A549 (cell line): ENCODE results near the gene GIT2. TPM values are rescaled to one million over a fixed set of nuclear protein-coding genes. Genes with fewer than 3 reads are reported as not detected.

Experiments used
- ATAC-seq, 2 experiments: fragments of 200-7000 bp in 1 of 2; fragments of >200 bp in 1 of 2; cut with Nextera tagmentation in 1 of 2; cut with Tn5 transposase in 1 of 2; 3 replicates each; pipeline versions ENCODE4 v1.8.0 to v1.9.1; 2018 to 2020; ENCODE audit warnings: mild to moderate bottlenecking in 1 of 2, moderate library complexity in 1 of 2
- CTCF ChIA-PET: fragments of 300-600 bp; sonication (Branson Sonifier 250); formaldehyde crosslinking; extraction: SDS; loops from one replicate; lab custom pipeline; 2021; ENCODE audit warnings: antibody characterized with exemption, inconsistent platforms; lab: Yijun Ruan, JAX
- POLR2A ChIA-PET: fragments of 350-600 bp; formaldehyde crosslinking; extraction: SDS; loops from one replicate; lab custom pipeline; 2021; ENCODE audit warnings: antibody characterized with exemption, inconsistent platforms; lab: Yijun Ruan, JAX
- DNase-seq, 2 experiments: peaks; one replicate each; pipeline versions ENCODE4 v3.0.0 to v3.0.0-alpha.2; 2011 to 2016; ENCODE audit warnings: low read depth in 1 of 2, low spot score in 1 of 2
- FAIRE-seq: peaks from 2 replicates; lab custom pipeline; 2011; peaks lifted over from hg19 to GRCh38; lab: Jason Lieb, UNC
- H3K27ac ChIP-seq, 2 experiments: fragments of >200 bp; sonication (Bioruptor Twin); formaldehyde crosslinking; 3 replicates each; pipeline ENCODE4 v1.5.1; 2016 to 2017
- H3K4me1 ChIP-seq: fragments of >200 bp; sonication (Bioruptor Twin); formaldehyde crosslinking; 3 replicates; pipeline ENCODE4 v1.6.1; 2016
- H3K4me2 ChIP-seq: fragments of >200 bp; sonication (Bioruptor Twin); formaldehyde crosslinking; 3 replicates; pipeline ENCODE4 v1.6.1; 2016
- H3K4me3 ChIP-seq: fragments of >200 bp; sonication (Bioruptor Twin); formaldehyde crosslinking; 3 replicates; pipeline ENCODE4 v1.5.1; 2016
- H3K9me3 ChIP-seq: fragments of >200 bp; sonication (Bioruptor Twin); formaldehyde crosslinking; 3 replicates; pipeline ENCODE4 v1.6.1; 2016
- BHLHE40 ChIP-seq: IDR thresholded peaks from 2 replicates; pipeline ENCODE4 v1.6.1; 2012; ENCODE audit warnings: low read depth, low read length, inconsistent platforms
- CBX2 ChIP-seq: fragments of 200-600 bp; sonication (generic); IDR thresholded peaks from 2 replicates; pipeline ENCODE4 v1.6.1; 2016; ENCODE audit warnings: low read depth, mild to moderate bottlenecking, borderline replicate concordance
- EHMT2 ChIP-seq: fragments of 200-600 bp; sonication (generic); IDR thresholded peaks from 2 replicates; pipeline ENCODE4 v1.6.1; 2016; ENCODE audit warnings: antibody characterized with exemption, low read depth, mild to moderate bottlenecking, moderate library complexity
- ESRRA ChIP-seq: fragments of 150-350 bp; IDR thresholded peaks from 2 replicates; pipeline ENCODE4 v1.6.1; 2014; ENCODE audit warnings: mild to moderate bottlenecking, low read length, borderline replicate concordance
- FOXS1 ChIP-seq: fragments of 250-450 bp; sonication (Bioruptor Pico); IDR thresholded peaks from 2 replicates; pipeline ENCODE4 v1.5.0; 2020; ENCODE audit warnings: mild to moderate bottlenecking, moderate library complexity
- HEYL ChIP-seq: fragments of 250-450 bp; sonication (Bioruptor Pico); IDR thresholded peaks from 2 replicates; pipeline ENCODE4 v1.8.0; 2021; ENCODE audit warnings: mild to moderate bottlenecking, moderate library complexity
- HOXA7 ChIP-seq: fragments of 250-450 bp; sonication (Bioruptor Pico); IDR thresholded peaks from 2 replicates; pipeline ENCODE4 v1.5.0; 2020; ENCODE audit warnings: mild to moderate bottlenecking, moderate library complexity
- JUNB ChIP-seq: fragments of >200 bp; sonication (Bioruptor Twin); formaldehyde crosslinking; IDR thresholded peaks from 2 replicates; pipeline ENCODE4 v1.6.1; 2016
- NPAS2 ChIP-seq: fragments of 250-450 bp; sonication (Bioruptor Pico); IDR thresholded peaks from 2 replicates; pipeline ENCODE4 v1.8.0; 2022; ENCODE audit warnings: mild to moderate bottlenecking, moderate library complexity, borderline replicate concordance
- PHF8 ChIP-seq: fragments of 200-600 bp; sonication (generic); IDR thresholded peaks from 2 replicates; pipeline ENCODE4 v1.6.1; 2016; ENCODE audit warnings: low read depth, mild to moderate bottlenecking, antibody characterized with exemption, moderate library complexity, borderline replicate concordance
- RCOR1 ChIP-seq: fragments of 150-350 bp; IDR thresholded peaks from 2 replicates; pipeline ENCODE4 v1.6.1; 2014; ENCODE audit warnings: antibody characterized with exemption, low read length, low read depth
- SREBF2 ChIP-seq: fragments of 450-650 bp; IDR thresholded peaks from 2 replicates; pipeline ENCODE4 v1.6.1; 2014; ENCODE audit warnings: mild to moderate bottlenecking, moderate library complexity
- TFCP2L1 ChIP-seq: fragments of 250-450 bp; sonication (Bioruptor Pico); IDR thresholded peaks from 2 replicates; pipeline ENCODE4 v1.5.0; 2021; ENCODE audit warnings: mild to moderate bottlenecking
- ZSCAN20 ChIP-seq: fragments of 250-450 bp; sonication (Bioruptor Pico); IDR thresholded peaks from 2 replicates; pipeline ENCODE4 v1.8.0; 2022; ENCODE audit warnings: mild to moderate bottlenecking, moderate library complexity
- WGBS: methylation state at CpG from one replicate; pipeline ENCODE4 v1.1.6; 2017; ENCODE audit errors: missing lambda C conversion rate; 5-methylcytosine and 5-hydroxymethylcytosine counted together
- polyA plus RNA-seq, 4 experiments: library from polyadenylated mRNA; depleted of rRNA in 3 of 4; stranded (reverse); fragments of >200 nt; fragmentation: RNase III in 1 of 4; extraction: RNeasy Plus Mini Kit Qiagen cat#74134 plus additional on column Dnase treatment in 1 of 4; gene quantifications; 2 replicates in 3 of 4; 3 replicates in 1 of 4; pipeline ENCODE4 v1.2.3, GENCODE V29; 2011 to 2017
- TF ChIP-seq, protein P1 (sequence below): fragments of >200 bp; sonication (Bioruptor Twin); formaldehyde crosslinking; IDR thresholded peaks from 3 replicates; pipeline ENCODE4 v1.5.1; 2016
- TF ChIP-seq, protein P2 (sequence below): fragments of 250-450 bp; sonication (Bioruptor Pico); IDR thresholded peaks from 2 replicates; pipeline ENCODE4 v1.5.0; 2021; ENCODE audit warnings: mild to moderate bottlenecking, moderate library complexity, borderline replicate concordance
- TF ChIP-seq, protein P3 (sequence below): fragments of 200-600 bp; sonication (generic); IDR thresholded peaks from 2 replicates; pipeline ENCODE4 v1.6.1; 2016; ENCODE audit warnings: antibody characterized with exemption, mild to moderate bottlenecking, moderate library complexity
- TF ChIP-seq, protein P4 (sequence below): IDR thresholded peaks from 2 replicates; pipeline ENCODE4 v1.6.1; 2012
- TF ChIP-seq, protein P5 (sequence below): fragments of >200 bp; sonication (Bioruptor Twin); formaldehyde crosslinking; IDR thresholded peaks from 2 replicates; pipeline ENCODE4 v1.6.1; 2016

GIT2 gene
- polyA plus RNA-seq, 2 of the 4 experiments (the other 2 are of a cell fraction), result 18.5 to 38.0 TPM

DNA sequence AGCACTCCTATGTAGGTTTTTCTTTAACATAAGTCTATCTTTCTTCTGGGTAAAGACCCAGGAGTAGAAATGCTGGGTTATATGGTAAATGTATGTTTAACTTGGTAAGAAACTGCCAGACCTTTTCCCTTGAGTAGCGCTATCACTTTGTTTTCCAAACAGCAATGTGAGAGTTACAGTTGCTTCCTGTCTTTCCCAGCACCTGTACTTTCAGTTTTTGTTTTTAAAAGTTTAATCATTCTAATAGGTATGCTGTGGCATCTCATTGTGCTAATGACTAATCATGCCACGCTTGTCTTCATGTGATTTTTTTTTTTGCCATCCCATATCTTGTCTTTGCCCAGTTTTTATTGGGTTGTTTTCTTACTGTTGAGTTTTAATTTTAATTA lies 28.1 kb downstream of the GIT2 start:
- no peak overlapping the region for H3K4me3 ChIP-seq
- FAIRE-seq (no peak), DNase-seq (no peak), ATAC-seq (no peak; a peak in 1 of 6 replicates)
- no peaks in the 10 kb centered on the region for H3K4me1 ChIP-seq
- CTCF ChIA-PET, result interaction anchor here (0.5 kb wide), 1 partner anchor 8 kb away, joined by 4 read pairs; no protein-coding TSS in a partner anchor
- TF ChIP-seq, protein P1, sequence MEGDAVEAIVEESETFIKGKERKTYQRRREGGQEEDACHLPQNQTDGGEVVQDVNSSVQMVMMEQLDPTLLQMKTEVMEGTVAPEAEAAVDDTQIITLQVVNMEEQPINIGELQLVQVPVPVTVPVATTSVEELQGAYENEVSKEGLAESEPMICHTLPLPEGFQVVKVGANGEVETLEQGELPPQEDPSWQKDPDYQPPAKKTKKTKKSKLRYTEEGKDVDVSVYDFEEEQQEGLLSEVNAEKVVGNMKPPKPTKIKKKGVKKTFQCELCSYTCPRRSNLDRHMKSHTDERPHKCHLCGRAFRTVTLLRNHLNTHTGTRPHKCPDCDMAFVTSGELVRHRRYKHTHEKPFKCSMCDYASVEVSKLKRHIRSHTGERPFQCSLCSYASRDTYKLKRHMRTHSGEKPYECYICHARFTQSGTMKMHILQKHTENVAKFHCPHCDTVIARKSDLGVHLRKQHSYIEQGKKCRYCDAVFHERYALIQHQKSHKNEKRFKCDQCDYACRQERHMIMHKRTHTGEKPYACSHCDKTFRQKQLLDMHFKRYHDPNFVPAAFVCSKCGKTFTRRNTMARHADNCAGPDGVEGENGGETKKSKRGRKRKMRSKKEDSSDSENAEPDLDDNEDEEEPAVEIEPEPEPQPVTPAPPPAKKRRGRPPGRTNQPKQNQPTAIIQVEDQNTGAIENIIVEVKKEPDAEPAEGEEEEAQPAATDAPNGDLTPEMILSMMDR, result no peak
- H3K4me2 ChIP-seq, result no peak overlapping the region
- WGBS, result 95% methylated on average over 2 of the region's 2 CpGs
- H3K9me3 ChIP-seq, result no peaks in the 10 kb centered on the region
- POLR2A ChIA-PET, result no interaction called here
- no peak overlapping the region; a peak in 1 of 6 replicates for H3K27ac ChIP-seq

DNA sequence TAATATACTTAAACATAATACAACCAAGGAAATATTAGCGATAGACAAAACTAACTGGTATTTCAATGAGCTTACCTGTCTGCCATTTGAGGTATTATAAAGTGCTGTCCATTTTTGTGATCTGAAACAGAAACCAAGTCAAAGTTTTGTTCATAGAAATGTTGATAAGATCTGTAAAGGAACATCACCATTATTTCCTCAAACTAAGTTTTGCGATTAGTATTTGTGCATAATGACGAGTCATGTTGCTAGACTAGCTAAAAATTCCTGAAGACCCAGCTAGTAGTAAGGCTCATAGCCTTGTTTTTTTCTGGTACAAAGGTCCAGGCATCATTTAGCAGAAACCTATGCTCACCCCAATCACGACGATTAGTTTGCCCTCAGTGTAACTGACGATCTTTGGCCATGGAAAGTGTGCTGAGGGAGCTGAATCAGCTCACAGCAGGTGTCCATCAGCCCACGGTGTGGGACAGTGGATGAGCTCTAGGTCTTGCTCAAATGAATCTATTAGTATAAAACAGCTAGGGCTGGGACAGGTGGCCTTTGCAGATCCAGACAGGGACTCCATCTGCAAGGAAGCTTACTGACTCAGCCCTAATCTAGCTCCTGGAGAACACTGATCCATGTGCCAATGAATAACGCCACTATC lies 28.7 kb downstream of the GIT2 start:
- Histone ChIP-seq H3K4me1 (no peaks in the 10 kb centered on the region), H3K9me3 (no peaks in the 10 kb centered on the region), H3K4me2 (no peak overlapping the region), H3K4me3 (no peak overlapping the region), H3K27ac (no peak overlapping the region; a peak in 1 of 6 replicates)
- DNase-seq, result no peak
- TF ChIP-seq PHF8, result no peak
- TF ChIP-seq, protein P2, sequence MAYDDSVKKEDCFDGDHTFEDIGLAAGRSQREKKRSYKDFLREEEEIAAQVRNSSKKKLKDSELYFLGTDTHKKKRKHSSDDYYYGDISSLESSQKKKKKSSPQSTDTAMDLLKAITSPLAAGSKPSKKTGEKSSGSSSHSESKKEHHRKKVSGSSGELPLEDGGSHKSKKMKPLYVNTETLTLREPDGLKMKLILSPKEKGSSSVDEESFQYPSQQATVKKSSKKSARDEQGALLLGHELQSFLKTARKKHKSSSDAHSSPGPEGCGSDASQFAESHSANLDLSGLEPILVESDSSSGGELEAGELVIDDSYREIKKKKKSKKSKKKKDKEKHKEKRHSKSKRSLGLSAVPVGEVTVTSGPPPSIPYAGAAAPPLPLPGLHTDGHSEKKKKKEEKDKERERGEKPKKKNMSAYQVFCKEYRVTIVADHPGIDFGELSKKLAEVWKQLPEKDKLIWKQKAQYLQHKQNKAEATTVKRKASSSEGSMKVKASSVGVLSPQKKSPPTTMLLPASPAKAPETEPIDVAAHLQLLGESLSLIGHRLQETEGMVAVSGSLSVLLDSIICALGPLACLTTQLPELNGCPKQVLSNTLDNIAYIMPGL (CRISPR knock-in tag), result no peak
- TF ChIP-seq SREBF2, result no peak
- no peak for TF ChIP-seq ZSCAN20
- no peak for TF ChIP-seq HEYL (CRISPR knock-in tag)
- no peak for TF ChIP-seq ESRRA
- no peak for TF ChIP-seq BHLHE40
- TF ChIP-seq JUNB, result no peak
- TF ChIP-seq, protein P3, sequence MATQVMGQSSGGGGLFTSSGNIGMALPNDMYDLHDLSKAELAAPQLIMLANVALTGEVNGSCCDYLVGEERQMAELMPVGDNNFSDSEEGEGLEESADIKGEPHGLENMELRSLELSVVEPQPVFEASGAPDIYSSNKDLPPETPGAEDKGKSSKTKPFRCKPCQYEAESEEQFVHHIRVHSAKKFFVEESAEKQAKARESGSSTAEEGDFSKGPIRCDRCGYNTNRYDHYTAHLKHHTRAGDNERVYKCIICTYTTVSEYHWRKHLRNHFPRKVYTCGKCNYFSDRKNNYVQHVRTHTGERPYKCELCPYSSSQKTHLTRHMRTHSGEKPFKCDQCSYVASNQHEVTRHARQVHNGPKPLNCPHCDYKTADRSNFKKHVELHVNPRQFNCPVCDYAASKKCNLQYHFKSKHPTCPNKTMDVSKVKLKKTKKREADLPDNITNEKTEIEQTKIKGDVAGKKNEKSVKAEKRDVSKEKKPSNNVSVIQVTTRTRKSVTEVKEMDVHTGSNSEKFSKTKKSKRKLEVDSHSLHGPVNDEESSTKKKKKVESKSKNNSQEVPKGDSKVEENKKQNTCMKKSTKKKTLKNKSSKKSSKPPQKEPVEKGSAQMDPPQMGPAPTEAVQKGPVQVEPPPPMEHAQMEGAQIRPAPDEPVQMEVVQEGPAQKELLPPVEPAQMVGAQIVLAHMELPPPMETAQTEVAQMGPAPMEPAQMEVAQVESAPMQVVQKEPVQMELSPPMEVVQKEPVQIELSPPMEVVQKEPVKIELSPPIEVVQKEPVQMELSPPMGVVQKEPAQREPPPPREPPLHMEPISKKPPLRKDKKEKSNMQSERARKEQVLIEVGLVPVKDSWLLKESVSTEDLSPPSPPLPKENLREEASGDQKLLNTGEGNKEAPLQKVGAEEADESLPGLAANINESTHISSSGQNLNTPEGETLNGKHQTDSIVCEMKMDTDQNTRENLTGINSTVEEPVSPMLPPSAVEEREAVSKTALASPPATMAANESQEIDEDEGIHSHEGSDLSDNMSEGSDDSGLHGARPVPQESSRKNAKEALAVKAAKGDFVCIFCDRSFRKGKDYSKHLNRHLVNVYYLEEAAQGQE, result no peak
- TF ChIP-seq, protein P4, sequence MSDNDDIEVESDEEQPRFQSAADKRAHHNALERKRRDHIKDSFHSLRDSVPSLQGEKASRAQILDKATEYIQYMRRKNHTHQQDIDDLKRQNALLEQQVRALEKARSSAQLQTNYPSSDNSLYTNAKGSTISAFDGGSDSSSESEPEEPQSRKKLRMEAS, result no peak
- TF ChIP-seq CBX2, result no peak
- TF ChIP-seq HOXA7, result no peak
- TF ChIP-seq EHMT2, result no peak
- no peak for TF ChIP-seq TFCP2L1 (CRISPR knock-in tag)
- no peak for TF ChIP-seq RCOR1
- TF ChIP-seq FOXS1 (CRISPR knock-in tag), result no peak
- TF ChIP-seq, protein P5, sequence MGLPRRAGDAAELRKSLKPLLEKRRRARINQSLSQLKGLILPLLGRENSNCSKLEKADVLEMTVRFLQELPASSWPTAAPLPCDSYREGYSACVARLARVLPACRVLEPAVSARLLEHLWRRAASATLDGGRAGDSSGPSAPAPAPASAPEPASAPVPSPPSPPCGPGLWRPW, result no peak
- no peak for TF ChIP-seq NPAS2 (CRISPR knock-in tag)
- WGBS, result 70% methylated on average over 8 of the region's 8 CpGs
- ATAC-seq, result peak; percentile 24 to 54; a peak in 4 of 6 replicates
- ChIA-PET CTCF (interaction anchor here (0.5 kb wide), 1 partner anchor 9 kb away, joined by 4 read pairs; no protein-coding TSS in a partner anchor), POLR2A (no interaction called here)
- peak; percentile 56 for FAIRE-seq
